Activated T-helper 2 cell treated with anti-CD3 and anti-CD28 coated beads, Interferon-gamma antibody, Interleukin-2, Interleukin-4, amounts not matched to agents 10 μg/mL and 5 μg/mL and 100 μg/mL, durations not matched to agents 14 hours and 24 hours and 36 hours (primary cell): ENCODE data around the gene PES1. TPM values are rescaled to one million over a fixed set of nuclear protein-coding genes. Genes with fewer than 3 reads are reported as not detected.
"Not testable (repeated sequence)": the region's sequence is repeated elsewhere in the genome, so short reads cannot be mapped to it uniquely, and the experiment has no call there.

ENCODE experiments used
- DNase-seq: peaks from one replicate; pipeline ENCODE4 v3.0.0; 2021; ENCODE audit warnings: low spot score
- H3K27ac Mint-ChIP-seq: one replicate; pipeline ENCODE4 v1.8.0; 2021; ENCODE audit warnings: mixed read lengths
- H3K27me3 Mint-ChIP-seq: one replicate; pipeline ENCODE4 v1.8.0; 2021; ENCODE audit warnings: low read depth, mixed read lengths
- H3K36me3 Mint-ChIP-seq: one replicate; pipeline ENCODE4 v1.8.0; 2021; ENCODE audit warnings: low read depth, mixed read lengths
- H3K4me1 Mint-ChIP-seq: one replicate; pipeline ENCODE4 v1.8.0; 2021; ENCODE audit warnings: low read depth, mixed read lengths
- H3K4me3 Mint-ChIP-seq: one replicate; pipeline ENCODE4 v1.8.0; 2021; ENCODE audit warnings: low read depth, mild to moderate bottlenecking, moderate library complexity, mixed read lengths
- H3K9me3 Mint-ChIP-seq: one replicate; pipeline ENCODE4 v1.8.0; 2021; ENCODE audit warnings: mixed read lengths
- intact Hi-C: fragments of 100-400 bp; cut with micrococcal nuclease; formaldehyde crosslinking; loops from one replicate; pipeline ENCODE4 v1.15.1; 2023
- total RNA-seq: library from RNA; stranded (reverse); gene quantifications from 2 replicates; pipeline ENCODE4 v1.2.3, GENCODE V29; 2022

The PES1 gene
- total RNA-seq, 1 donor from 2014 or later, result 129 TPM

DNA sequence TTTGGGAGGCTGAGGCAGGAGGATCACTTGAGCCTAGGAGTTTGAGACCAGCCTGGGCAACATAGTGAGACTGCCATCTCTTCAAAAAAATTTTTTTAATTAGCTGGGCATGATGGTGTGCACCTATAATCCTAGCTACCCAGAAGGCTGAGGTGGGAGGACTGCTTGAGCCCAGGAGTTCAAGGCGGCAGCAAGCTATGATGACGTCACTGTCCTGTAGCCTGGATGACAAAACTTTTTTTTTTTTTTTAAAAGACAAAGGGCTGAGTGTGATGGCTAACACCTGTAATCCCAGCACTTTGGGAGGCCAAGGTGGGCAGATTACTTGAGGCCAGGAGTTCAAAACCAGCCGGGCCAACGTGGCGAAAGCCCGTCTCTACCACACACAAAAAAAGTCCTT, 28.2 kb upstream of the PES1 start:
- H3K4me3 Mint-ChIP-seq, H3K9me3 Mint-ChIP-seq, DNase-seq, H3K27me3 Mint-ChIP-seq, intact Hi-C loops, H3K27ac Mint-ChIP-seq, H3K36me3 Mint-ChIP-seq, H3K4me1 Mint-ChIP-seq: not testable (repeated sequence)

DNA sequence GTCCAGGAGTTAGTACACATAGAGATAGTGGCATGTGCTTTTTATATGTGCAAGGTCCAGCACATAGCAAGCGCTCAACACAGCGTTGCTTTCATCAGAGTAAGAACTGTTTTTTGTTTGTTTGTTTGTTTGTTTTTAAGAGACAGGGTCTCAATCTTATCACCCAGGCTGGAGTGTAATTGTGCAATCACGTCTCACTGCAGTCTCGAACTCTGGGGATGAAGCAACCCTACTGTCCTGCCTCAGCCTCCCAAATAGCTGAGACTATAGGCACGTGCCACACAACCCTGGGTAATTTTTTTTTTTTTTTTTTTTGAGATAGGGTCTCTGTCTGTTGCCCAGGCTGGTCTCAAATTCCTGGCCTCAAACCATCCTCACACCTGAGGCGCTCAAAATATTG, 26.1 kb upstream of the PES1 start:
- Mint-ChIP-seq H3K4me3 (no peak overlapping the region), H3K27me3 (no peaks in the 10 kb centered on the region), H3K9me3 (no peaks in the 10 kb centered on the region), H3K36me3 (no peaks in the 10 kb centered on the region), H3K27ac (no peak overlapping the region), H3K4me1 (no peaks in the 10 kb centered on the region)
- DNase-seq, result no peak
- intact Hi-C loops, result no loop called here

DNA sequence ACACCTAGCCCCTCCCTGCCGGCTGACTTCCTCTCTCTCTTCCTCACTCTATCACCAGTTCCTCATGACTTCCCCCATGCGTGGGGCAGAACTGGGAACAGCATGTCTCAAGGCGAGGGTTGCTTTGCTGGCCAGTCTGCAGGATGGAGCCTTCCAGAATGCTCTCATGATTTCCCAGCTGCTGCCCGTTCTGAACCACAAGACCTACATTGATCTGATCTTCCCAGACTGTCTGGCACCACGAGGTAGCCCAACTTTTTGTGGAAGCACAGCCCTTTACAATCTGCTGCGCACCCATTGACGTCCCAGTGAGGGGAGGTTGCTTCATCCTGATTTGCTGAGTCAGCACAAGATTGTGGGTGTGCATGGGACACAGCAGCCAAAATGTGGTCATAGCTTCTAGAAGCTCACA, 23.8 kb upstream of the PES1 start:
- Mint-ChIP-seq H3K4me3 (no peak overlapping the region), H3K27me3 (no peaks in the 10 kb centered on the region), H3K9me3 (no peaks in the 10 kb centered on the region), H3K4me1 (peaks cover 2% of the 10 kb centered on the region), H3K27ac (no peak overlapping the region), H3K36me3 (no peaks in the 10 kb centered on the region)
- no peak for DNase-seq
- intact Hi-C loops, result no loop called here

DNA sequence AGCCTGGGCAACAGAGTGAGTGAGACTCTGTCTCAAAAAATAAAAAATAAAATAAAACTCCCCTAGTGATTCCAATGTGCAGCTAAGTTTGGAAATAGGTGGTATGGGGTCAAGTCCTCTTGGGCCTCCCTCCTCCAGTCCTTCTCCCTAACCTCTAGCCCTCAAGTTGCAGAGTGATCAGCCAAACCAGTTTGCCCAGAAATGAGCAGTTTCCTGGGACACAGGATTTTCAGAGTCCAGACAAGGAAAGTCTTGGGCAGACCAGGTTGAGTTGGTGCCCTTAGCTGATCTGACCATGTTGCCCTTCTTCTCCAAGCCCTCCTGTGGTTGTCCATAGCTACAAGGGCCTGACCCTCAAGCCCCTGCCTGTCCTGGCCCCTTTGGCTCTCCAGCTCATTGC, 23.2 kb upstream of the PES1 start:
- Mint-ChIP-seq H3K36me3 (no peaks in the 10 kb centered on the region), H3K27ac (no peak overlapping the region), H3K4me3 (no peak overlapping the region), H3K4me1 (peaks cover 6% of the 10 kb centered on the region), H3K27me3 (no peaks in the 10 kb centered on the region), H3K9me3 (no peaks in the 10 kb centered on the region)
- intact Hi-C loops, result no loop called here
- no peak for DNase-seq

DNA sequence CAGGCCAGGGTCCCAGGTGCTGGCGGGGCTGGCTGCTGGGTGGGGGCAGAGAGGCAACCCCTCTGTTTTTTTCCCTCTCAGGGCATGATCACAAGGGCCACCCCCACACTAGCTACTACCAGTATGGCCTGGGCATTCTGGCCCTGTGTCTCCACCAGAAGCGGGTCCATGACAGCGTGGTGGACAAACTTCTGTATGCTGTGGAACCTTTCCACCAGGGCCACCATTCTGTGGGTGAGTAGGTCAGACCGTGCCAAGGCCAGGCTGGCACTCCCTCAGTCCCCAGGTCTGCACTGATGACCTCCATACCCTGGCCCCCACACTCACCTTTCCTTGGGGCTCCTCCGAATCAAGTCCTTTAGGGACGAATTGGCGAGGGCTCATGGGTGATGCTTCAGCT, 22.6 kb upstream of the PES1 start:
- no peak for DNase-seq
- Mint-ChIP-seq H3K9me3 (no peaks in the 10 kb centered on the region), H3K4me3 (no peak overlapping the region), H3K36me3 (no peaks in the 10 kb centered on the region), H3K27ac (no peak overlapping the region), H3K27me3 (no peaks in the 10 kb centered on the region), H3K4me1 (peaks cover 9% of the 10 kb centered on the region)
- intact Hi-C loops, result no loop called here

DNA sequence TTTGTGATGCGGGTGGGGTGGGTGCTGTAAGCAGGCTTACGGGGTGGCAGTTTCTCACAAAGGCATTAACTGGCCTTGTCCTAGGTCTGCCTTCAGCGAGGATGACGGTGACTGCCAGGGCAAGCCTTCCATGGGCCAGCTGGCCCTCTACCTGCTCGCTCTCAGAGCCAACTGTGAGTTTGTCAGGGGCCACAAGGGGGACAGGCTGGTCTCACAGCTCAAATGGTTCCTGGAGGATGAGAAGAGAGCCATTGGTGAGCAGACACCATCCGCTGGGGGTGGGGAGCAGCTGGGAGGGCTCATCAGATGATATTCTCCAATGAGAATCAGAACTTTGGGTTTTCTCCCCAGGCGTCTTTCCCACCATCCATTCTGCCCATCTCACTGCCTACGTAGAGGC, 21.1 kb upstream of the PES1 start:
- Mint-ChIP-seq H3K9me3 (no peaks in the 10 kb centered on the region), H3K27ac (no peak overlapping the region), H3K4me1 (peaks cover 22% of the 10 kb centered on the region), H3K36me3 (no peaks in the 10 kb centered on the region), H3K4me3 (no peak overlapping the region), H3K27me3 (no peaks in the 10 kb centered on the region)
- no peak for DNase-seq
- intact Hi-C loops, result no loop called here

DNA sequence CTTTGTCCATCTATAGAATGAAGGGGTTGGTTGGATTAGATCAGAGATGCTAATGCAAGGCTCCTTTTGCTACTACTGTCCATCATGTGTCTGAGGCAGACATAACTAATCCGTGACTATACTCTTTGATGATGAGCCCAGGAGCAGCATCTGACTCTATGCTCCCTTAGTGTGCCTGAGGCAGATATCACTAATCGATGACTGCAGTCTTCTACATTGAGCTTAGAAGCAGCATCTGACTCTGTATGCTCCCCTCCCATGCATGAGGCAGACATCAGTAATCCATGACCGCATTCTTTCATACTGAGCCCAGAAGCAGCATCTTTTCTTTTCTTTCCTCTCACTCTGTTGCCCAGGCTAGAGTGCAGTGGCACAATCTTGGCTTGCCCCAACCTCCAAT, 19.5 kb upstream of the PES1 start:
- no peaks in the 10 kb centered on the region for H3K9me3 Mint-ChIP-seq
- no peak overlapping the region for H3K4me3 Mint-ChIP-seq
- H3K27me3 Mint-ChIP-seq, result peaks cover 2% of the 10 kb centered on the region
- no peak overlapping the region for H3K27ac Mint-ChIP-seq
- no peak for DNase-seq
- intact Hi-C loops, result no loop called here
- no peaks in the 10 kb centered on the region for H3K36me3 Mint-ChIP-seq
- peaks cover 35% of the 10 kb centered on the region for H3K4me1 Mint-ChIP-seq

DNA sequence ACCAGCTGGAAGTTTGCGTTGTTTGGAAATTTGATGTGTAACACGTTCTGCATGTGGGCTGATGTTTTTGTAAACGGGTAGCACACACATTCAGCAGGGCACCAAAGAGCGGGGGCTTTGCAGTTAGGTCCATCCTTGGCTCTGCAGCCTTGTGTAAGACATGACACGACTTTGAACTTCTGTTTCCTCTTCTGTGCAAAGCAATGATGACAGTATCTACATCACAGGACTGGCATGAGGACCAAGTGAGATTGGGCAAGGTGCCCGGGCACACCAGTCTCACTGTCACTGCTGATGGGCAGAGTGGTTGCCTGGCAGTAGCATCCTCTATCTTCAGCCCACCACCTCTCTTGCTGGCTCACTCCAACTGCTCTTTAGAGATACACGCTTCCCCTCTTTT, 18.6 kb upstream of the PES1 start:
- Mint-ChIP-seq H3K36me3 (no peaks in the 10 kb centered on the region), H3K27ac (no peak overlapping the region), H3K4me1 (peaks cover 41% of the 10 kb centered on the region), H3K9me3 (no peaks in the 10 kb centered on the region), H3K4me3 (no peak overlapping the region), H3K27me3 (peaks cover 3% of the 10 kb centered on the region)
- DNase-seq, result no peak
- intact Hi-C loops, result no loop called here

DNA sequence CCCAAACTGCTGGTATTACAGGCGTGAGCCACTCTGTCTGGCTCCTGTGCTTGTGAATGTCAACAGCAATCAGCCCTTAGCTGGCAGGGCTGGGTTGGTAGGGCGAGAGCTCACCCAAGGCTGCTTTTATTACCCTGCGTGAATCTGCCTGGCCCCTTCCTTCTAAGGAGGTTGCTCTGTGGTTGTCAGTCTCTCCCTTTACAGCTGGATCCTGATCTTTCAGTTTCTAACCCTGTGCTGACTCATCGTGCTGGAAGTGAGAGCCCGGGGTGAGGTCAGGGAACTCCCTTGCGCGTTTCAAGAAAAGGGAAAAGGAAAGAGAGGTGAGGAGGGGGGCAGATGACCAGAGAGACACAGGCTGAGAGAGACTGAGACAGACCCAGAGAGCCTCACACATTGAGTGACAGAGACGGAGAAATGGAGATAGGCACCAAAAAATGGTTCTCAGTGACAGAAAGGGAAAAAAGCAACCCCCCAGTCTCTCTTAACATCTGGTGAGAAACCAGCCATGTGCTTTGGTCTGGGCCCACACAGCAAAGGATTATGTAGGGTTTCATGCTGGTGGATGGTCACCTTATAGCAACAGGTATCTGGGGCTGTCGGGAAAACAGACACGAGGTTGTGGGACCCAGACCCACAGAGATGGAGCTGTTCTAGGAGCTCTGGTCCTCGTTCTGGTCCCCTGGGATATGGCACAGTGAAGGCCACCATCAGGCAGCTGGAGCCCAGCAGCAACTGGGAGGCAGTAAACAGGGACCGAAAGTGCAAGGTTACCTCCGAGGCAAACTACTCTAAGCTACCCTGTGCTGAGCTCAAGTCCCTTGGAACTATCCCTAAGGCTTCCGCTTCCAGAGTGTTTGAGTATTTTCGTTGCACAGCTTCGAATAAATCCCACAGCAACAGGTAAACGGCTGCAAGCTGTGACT, 17.8 kb upstream of the PES1 start:
- H3K4me3 Mint-ChIP-seq, result peak overlapping the region; percentile 3
- intact Hi-C loops, result loop anchor here (5.0 kb wide), 1 partner anchor 38 kb away; no protein-coding TSS in a partner anchor

DNA sequence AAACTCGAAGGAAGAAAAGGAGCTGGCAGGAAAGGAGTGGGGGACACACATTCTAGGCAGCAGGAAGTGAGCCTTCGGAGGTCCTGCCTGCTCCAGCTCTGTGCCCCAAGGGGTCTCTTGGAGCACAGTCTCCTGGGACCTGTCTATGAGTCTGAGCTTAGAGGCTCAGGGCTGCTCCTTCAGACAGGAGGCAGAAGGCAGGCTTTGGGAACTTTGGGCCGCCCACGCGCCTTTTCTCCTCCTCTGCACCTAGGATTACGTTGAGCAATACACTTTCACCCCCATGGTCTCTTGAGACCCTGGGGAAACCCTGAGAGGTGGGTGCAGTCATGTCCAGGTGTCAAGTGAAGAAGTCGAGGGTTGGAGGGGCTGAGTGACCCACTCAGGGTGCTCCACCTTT, 16.2 kb upstream of the PES1 start:
- Mint-ChIP-seq H3K36me3 (no peaks in the 10 kb centered on the region), H3K4me1 (peaks cover 41% of the 10 kb centered on the region)
- intact Hi-C loops, result loop anchor here (1.0 to 5.0 kb wide), 2 partner anchors 16 to 39 kb away; no protein-coding TSS in a partner anchor

More for the DNA sequence above, 17.8 kb upstream of the PES1 start:
- H3K4me1 Mint-ChIP-seq, result peaks cover 41% of the 10 kb centered on the region
- H3K9me3 Mint-ChIP-seq, result no peaks in the 10 kb centered on the region
- H3K36me3 Mint-ChIP-seq, result no peaks in the 10 kb centered on the region
- DNase-seq, result peak; percentile 25
- peak overlapping the region; percentile 35 for H3K27ac Mint-ChIP-seq
- peaks cover 3% of the 10 kb centered on the region for H3K27me3 Mint-ChIP-seq

DNA sequence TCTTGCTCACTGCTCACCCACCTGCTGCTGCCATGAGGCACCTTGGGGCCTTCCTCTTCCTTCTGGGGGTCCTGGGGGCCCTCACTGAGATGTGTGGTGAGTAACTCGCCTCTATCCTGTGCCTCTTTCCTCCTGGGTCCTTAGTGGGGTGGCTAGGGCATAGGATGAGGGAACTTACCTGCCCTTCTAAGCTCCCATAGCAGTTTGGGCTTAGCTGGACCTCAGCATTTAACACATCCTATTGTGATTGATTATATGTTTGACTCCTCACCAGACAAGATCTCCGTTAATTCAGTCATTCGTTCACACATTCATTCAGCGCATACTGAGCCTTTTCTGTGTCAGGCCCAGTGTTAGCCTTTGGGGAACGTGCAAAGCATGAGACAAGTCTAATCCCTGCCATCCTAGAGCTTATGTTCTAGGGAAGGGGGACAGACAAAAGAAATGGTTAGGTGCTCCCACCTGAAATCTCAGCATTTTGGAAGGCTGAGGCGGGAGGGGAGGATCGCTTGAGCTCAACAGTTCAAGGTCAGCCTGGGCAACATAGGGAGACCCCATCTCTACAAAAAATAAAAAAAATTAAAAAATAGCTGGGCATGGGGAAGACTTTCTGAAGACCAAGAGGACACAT, 15.7 kb upstream of the PES1 start:
- H3K9me3 Mint-ChIP-seq, result no peaks in the 10 kb centered on the region
- H3K4me1 Mint-ChIP-seq, result peaks cover 41% of the 10 kb centered on the region
- DNase-seq, result no peak
- H3K27me3 Mint-ChIP-seq, result peaks cover 3% of the 10 kb centered on the region
- H3K36me3 Mint-ChIP-seq, result no peaks in the 10 kb centered on the region
- peak overlapping the region; percentile 80 for H3K27ac Mint-ChIP-seq
- peak overlapping the region; percentile 81 for H3K4me3 Mint-ChIP-seq
- intact Hi-C loops, result loop anchor here (1.0 to 5.0 kb wide), 2 partner anchors 15 to 40 kb away; no protein-coding TSS in a partner anchor

More for the DNA sequence above, 16.2 kb upstream of the PES1 start:
- Mint-ChIP-seq H3K4me3 (no peak overlapping the region), H3K9me3 (no peaks in the 10 kb centered on the region), H3K27ac (no peak overlapping the region), H3K27me3 (peaks cover 3% of the 10 kb centered on the region)
- no peak for DNase-seq

DNA sequence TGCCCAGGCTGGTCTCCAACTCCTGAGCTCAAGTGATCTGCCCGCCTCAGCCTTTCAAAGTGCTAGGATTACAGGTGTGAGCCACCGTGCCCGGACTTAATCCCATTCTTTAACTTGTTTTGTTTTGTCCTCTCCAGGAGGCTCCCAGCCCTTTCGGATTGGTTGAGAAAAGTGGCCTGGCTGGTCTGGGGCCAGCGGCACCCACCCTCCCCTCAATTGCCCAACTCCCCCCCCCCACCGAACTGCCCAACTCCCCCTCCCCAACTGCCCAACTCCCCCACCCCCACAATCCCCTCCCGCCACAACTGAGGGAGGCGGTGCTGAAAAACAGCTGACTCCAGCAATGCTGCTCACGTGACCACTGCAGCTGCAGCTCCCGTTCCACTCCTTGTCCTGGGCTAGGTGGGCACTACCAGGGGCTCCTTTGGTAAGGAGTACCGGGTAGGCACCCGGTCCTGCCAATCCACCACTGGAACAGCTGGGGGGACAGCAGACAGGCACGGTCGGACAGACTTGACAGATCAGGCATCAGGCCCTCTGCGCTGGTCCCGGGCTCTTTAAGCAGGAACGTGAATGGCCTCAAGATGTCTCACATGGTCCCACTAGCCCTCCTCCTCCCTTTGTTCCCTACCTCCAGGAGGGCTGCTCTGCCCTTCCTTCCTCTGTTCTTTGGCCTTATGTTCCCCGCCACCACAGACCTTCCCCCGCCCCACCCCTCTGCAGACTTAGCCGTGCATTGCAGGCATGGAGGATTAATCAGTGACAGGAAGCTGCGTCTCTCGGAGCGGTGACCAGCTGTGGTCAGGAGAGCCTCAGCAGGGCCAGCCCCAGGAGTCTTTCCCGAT, 15.0 kb upstream of the PES1 start, which contains the start of gene TCN2:
TCN2 (plus strand) TSS at position 720 of the 845 bp plus-strand sequence. CDS start 158 bp downstream, outside the sequence.
- Mint-ChIP-seq H3K36me3 (no peaks in the 10 kb centered on the region), H3K27me3 (peaks cover 3% of the 10 kb centered on the region), H3K9me3 (no peaks in the 10 kb centered on the region), H3K4me3 (peak within 1 kb of the TSS; percentile 81), H3K27ac (peak within 1 kb of the TSS; percentile 80), H3K4me1 (peaks cover 40% of the 10 kb centered on the region)
- intact Hi-C loops, result loop anchor here (1.0 to 5.0 kb wide), 2 partner anchors 14 to 41 kb away; no protein-coding TSS in a partner anchor
- DNase-seq, result peak; percentile 12
